SU-DHL-6 (cell line): ENCODE results near the gene CHCHD5.

Experiments used
- H2AFZ ChIP-seq: fragments of 200-600 bp; sonication (generic); 2 replicates; pipeline ENCODE4 v1.6.1; 2014; ENCODE audit warnings: low read depth, mild to moderate bottlenecking, moderate library complexity, mixed read lengths, antibody characterized with exemption, low read length; ENCODE audit not compliant: severe bottlenecking
- H3F3A ChIP-seq: fragments of 200-600 bp; shearing (Covaris generic); 2 replicates; pipeline ENCODE4 v1.6.0; 2016; ENCODE audit warnings: antibody characterized with exemption, mild to moderate bottlenecking; ENCODE audit not compliant: insufficient read depth
- H3K27ac ChIP-seq: fragments of 200-600 bp; sonication (generic); 2 replicates; pipeline ENCODE4 v1.5.1; 2016; ENCODE audit warnings: low read depth, mild to moderate bottlenecking, low read length, moderate library complexity, mixed read lengths
- H3K27me3 ChIP-seq: fragments of 200-600 bp; sonication (generic), shearing (Covaris generic); 2 replicates; pipeline ENCODE4 v1.6.0; 2014; ENCODE audit warnings: mild to moderate bottlenecking, low read length
- H3K36me3 ChIP-seq: fragments of 200-600 bp; sonication (generic); 2 replicates; pipeline ENCODE4 v1.6.1; 2014; ENCODE audit warnings: mild to moderate bottlenecking, low read length, mixed read lengths
- H3K4me2 ChIP-seq: fragments of 300-600, 200-600 bp; shearing (Covaris generic), sonication (generic); 2 replicates; pipeline ENCODE4 v1.6.0; 2014; ENCODE audit warnings: low read length, low read depth, mild to moderate bottlenecking; ENCODE audit not compliant: poor library complexity, severe bottlenecking
- H3K4me3 ChIP-seq: fragments of 200-600 bp; sonication (generic); 2 replicates; pipeline ENCODE4 v1.5.1; 2014; ENCODE audit warnings: antibody characterized with exemption, low read length, mild to moderate bottlenecking, mixed read lengths; ENCODE audit not compliant: insufficient read depth, poor library complexity, severe bottlenecking
- H3K79me2 ChIP-seq: fragments of 200-600 bp; sonication (generic); 2 replicates; pipeline ENCODE4 v1.6.1; 2014; ENCODE audit warnings: mild to moderate bottlenecking, low read length, moderate library complexity; ENCODE audit not compliant: insufficient read depth
- H3K9ac ChIP-seq: fragments of 200-600 bp; sonication (generic); 2 replicates; pipeline ENCODE4 v1.7.0; 2014; ENCODE audit warnings: mild to moderate bottlenecking, low read length
- H3K9me2 ChIP-seq: fragments of 200-600 bp; sonication (generic); replicated peaks from 2 replicates; pipeline ENCODE4 v1.6.1; 2014; ENCODE audit warnings: low read length; ENCODE audit not compliant: insufficient read depth
- H3K9me3 ChIP-seq: fragments of 200-600 bp; sonication (generic); 2 replicates; pipeline ENCODE4 v1.6.1; 2014; ENCODE audit warnings: low read length, mixed read lengths; ENCODE audit not compliant: insufficient read depth
- H4K20me1 ChIP-seq: fragments of 200-600 bp; sonication (generic); 2 replicates; pipeline ENCODE4 v1.6.1; 2014; ENCODE audit warnings: low read depth, mild to moderate bottlenecking, antibody characterized with exemption, low read length, moderate library complexity, mixed read lengths
- CTCF ChIP-seq: fragments of 200-600 bp; sonication (generic); IDR thresholded peaks from one replicate; pipeline ENCODE4 v1.5.1; 2017; ENCODE audit warnings: antibody characterized with exemption, mild to moderate bottlenecking, low read length, moderate library complexity; ENCODE audit not compliant: insufficient read depth, poor library complexity, severe bottlenecking
- EZH2phosphoT487 ChIP-seq: fragments of 200-600 bp; sonication (generic), shearing (Covaris generic); conservative IDR thresholded peaks from 2 replicates; pipeline ENCODE4 v1.6.1; 2018; ENCODE audit warnings: mild to moderate bottlenecking, antibody characterized with exemption, low read length, moderate library complexity, mixed read lengths

The CHCHD5 gene

DNA sequence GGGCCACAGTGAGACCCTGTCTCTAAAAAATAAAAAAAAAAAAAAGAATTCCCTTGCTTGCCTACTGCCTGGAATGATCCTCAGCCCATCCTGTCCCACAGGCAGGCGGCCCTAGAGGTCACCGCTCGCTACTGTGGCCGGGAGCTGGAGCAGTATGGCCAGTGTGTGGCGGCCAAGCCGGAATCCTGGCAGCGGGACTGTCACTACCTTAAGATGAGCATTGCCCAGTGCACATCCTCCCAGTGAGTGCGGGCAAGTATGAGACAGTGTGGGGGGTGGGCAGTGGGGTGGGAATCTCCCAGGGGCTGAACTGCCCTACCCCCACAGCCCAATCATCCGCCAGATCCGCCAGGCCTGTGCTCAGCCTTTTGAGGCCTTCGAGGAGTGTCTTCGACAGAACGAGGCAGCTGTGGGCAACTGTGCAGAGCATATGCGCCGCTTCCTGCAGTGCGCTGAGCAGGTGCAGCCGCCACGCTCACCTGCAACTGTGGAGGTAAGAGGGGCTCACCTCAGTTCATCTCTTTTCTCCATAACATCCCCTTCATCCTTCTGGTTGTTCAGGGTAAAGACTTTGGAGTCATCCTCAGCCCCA is 1.6 kb downstream of the CHCHD5 start:
- Histone ChIP-seq H3K9me2 (no peaks in the 10 kb centered on the region), H3K27me3 (no peaks in the 10 kb centered on the region), H3F3A (peaks cover 22% of the 10 kb centered on the region), H3K9me3 (no peaks in the 10 kb centered on the region), H3K9ac (no peak overlapping the region), H2AFZ (no peak overlapping the region), H3K79me2 (no peaks in the 10 kb centered on the region), H4K20me1 (no peaks in the 10 kb centered on the region), H3K4me2 (no peak overlapping the region), H3K36me3 (no peaks in the 10 kb centered on the region), H3K4me3 (no peak overlapping the region), H3K27ac (no peak overlapping the region)
- TF ChIP-seq EZH2phosphoT487 = no peak
- no peak for TF ChIP-seq CTCF

DNA sequence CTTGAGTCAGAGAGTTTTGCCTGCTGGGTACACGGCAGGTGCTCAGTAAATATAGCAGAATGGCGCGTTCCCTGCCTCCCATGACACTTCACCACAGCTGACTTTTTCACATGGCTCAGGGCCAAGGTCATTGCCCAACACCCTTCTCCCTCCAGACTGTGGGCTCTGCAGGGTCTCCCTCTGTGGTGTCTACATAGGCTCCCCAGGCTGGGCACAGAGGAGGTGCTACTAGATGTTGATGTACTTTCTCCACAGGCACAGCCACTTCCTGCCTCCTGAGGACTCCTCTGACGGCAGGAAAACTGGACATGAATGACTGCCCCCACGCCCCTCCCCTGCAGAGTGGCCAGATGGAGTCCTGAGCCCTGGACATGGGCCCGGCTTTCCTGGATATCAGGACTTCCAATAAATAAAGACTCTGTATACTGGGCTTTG is 4.2 kb downstream of the CHCHD5 start:
- no peaks in the 10 kb centered on the region for H3K27me3 ChIP-seq
- no peaks in the 10 kb centered on the region for H3K79me2 ChIP-seq
- TF ChIP-seq CTCF = no peak
- TF ChIP-seq EZH2phosphoT487 = no peak

GRCh38 chr2:112591413-112591812 is 7.0 kb downstream of the CHCHD5 start:
- Histone ChIP-seq H3K36me3 (no peaks in the 10 kb centered on the region), H3K9me2 (no peaks in the 10 kb centered on the region), H3K27ac (no peak overlapping the region), H3K4me2 (no peak overlapping the region), H4K20me1 (no peaks in the 10 kb centered on the region), H2AFZ (no peak overlapping the region), H3F3A (no peaks in the 10 kb centered on the region), H3K4me3 (no peak overlapping the region), H3K79me2 (no peaks in the 10 kb centered on the region), H3K9me3 (no peaks in the 10 kb centered on the region), H3K9ac (no peak overlapping the region), H3K27me3 (no peaks in the 10 kb centered on the region)
- TF ChIP-seq EZH2phosphoT487 (no peak), CTCF (no peak)

More for the DNA sequence above, 4.2 kb downstream of the CHCHD5 start:
- H4K20me1 ChIP-seq = no peaks in the 10 kb centered on the region
- H3K36me3 ChIP-seq = no peaks in the 10 kb centered on the region
- no peaks in the 10 kb centered on the region for H3K9me3 ChIP-seq
- no peak overlapping the region for H3K9ac ChIP-seq
- peaks cover 6% of the 10 kb centered on the region for H3F3A ChIP-seq
- H3K27ac ChIP-seq = no peak overlapping the region
- no peak overlapping the region for H3K4me2 ChIP-seq
- no peaks in the 10 kb centered on the region for H3K9me2 ChIP-seq
- H2AFZ ChIP-seq = no peak overlapping the region
- no peak overlapping the region for H3K4me3 ChIP-seq

DNA sequence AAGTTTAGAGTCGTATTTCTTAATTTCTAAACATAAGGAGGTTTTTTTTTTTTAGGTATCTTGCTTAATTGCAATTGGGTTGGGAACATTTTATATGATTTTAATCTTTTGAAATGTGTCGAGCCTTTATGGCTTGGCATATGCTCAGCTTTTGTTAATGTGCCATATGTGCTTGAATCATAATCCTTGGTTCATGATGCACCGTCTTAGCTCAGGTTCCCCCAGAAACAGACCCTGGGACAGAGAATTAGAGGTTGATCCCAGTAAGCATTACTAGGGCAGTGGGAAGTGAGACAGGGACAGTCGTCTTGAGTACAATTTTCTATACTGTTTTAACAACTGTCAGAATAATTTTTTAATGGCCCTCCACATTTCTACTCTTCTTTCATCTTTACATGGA is 9.3 kb downstream of the CHCHD5 start:
- Histone ChIP-seq H3K9ac (no peak overlapping the region), H2AFZ (no peak overlapping the region), H3K79me2 (no peaks in the 10 kb centered on the region), H3F3A (no peaks in the 10 kb centered on the region), H3K27ac (no peak overlapping the region), H3K27me3 (no peaks in the 10 kb centered on the region), H3K36me3 (no peaks in the 10 kb centered on the region), H4K20me1 (no peaks in the 10 kb centered on the region), H3K4me3 (no peak overlapping the region), H3K4me2 (no peak overlapping the region), H3K9me2 (no peaks in the 10 kb centered on the region), H3K9me3 (no peaks in the 10 kb centered on the region)
- TF ChIP-seq CTCF = no peak
- TF ChIP-seq EZH2phosphoT487 = no peak
